MM.1S (cell line): Measurements from ENCODE around the gene EVX1.

ENCODE experiments used
- CTCF ChIP-seq: fragments of 300-600 bp; sonication (generic); IDR thresholded peaks from 2 replicates; pipeline ENCODE4 v1.5.1; 2016; ENCODE audit warnings: antibody characterized with exemption, low read length, mixed read lengths
- EZH2phosphoT487 ChIP-seq: fragments of 300-600 bp; sonication (generic); IDR thresholded peaks from 2 replicates; pipeline ENCODE4 v1.6.1; 2018; ENCODE audit warnings: antibody characterized with exemption, low read length

DNA sequence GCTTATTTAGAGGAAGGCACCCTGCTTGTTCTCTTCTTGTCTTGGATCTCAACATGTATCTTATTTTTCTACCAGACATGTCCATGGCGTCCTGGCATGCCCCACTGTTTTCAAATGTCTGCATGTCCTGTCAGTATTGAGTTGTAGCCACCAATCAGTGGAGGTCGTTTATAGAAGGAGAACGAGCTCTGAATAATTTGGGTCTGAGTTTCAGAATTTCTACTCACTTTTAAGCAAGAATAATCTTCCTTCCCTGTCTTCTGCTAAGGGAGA is 39.8 kb upstream of the EVX1 start:
- TF ChIP-seq CTCF: no peak
- no peak for TF ChIP-seq EZH2phosphoT487
